Neural crest cell (in vitro differentiated cells): ENCODE results near the gene HDAC6. TPM values are rescaled to one million over a fixed set of nuclear protein-coding genes. Genes with fewer than 3 reads are reported as not detected.

Source experiments
- DNase-seq: peaks from one replicate; pipeline ENCODE4 v3.0.0; 2021; ENCODE audit warnings: low read depth, mixed read lengths, low spot score
- H3K27ac Mint-ChIP-seq: one replicate; pipeline ENCODE4 v1.8.0; 2021; ENCODE audit warnings: mild to moderate bottlenecking, mixed read lengths; ENCODE audit not compliant: unreplicated experiment
- H3K27me3 Mint-ChIP-seq: 2 replicates; pipeline ENCODE4 v1.8.0; 2021; ENCODE audit warnings: low read depth, mild to moderate bottlenecking, mixed read lengths
- H3K36me3 Mint-ChIP-seq: 2 replicates; pipeline ENCODE4 v1.8.0; 2021; ENCODE audit warnings: low read depth, mild to moderate bottlenecking, mixed read lengths
- H3K4me1 Mint-ChIP-seq: 2 replicates; pipeline ENCODE4 v1.8.0; 2021; ENCODE audit warnings: mixed read lengths
- H3K4me3 Mint-ChIP-seq: one replicate; pipeline ENCODE4 v1.8.0; 2021; ENCODE audit warnings: mild to moderate bottlenecking, mixed read lengths
- H3K9me3 Mint-ChIP-seq: 2 replicates; pipeline ENCODE4 v1.8.0; 2021; ENCODE audit warnings: mixed read lengths
- CTCF ChIP-seq: fragments of 200-600 bp; sonication (generic); conservative IDR thresholded peaks from 2 replicates; pipeline ENCODE4 v1.5.0; 2021; ENCODE audit warnings: antibody characterized with exemption, mild to moderate bottlenecking
- long read RNA-seq: library from polyadenylated mRNA; unstranded; transcript quantifications from one replicate; pipeline ENCODE4 v2.0.0, GENCODE V29; 2020
- total RNA-seq: library from RNA; stranded (reverse); gene quantifications from 2 replicates; pipeline ENCODE4 v1.2.1, GENCODE V29; 2021

HDAC6 gene
- total RNA-seq = 177 and 183 TPM in 2 replicates
- long read RNA-seq, full-length matches to known transcripts = 4 of 23 reads
- long read RNA-seq, partial matches to known transcripts = 18 of 23 reads
- long read RNA-seq, other reads (novel, unspliced or antisense) = 1 of 23 reads

- no peaks in the 10 kb centered on the region for H3K27me3 Mint-ChIP-seq
- DNase-seq = peak; percentile 78
- H3K4me3 Mint-ChIP-seq = peak within 1 kb of the TSS; percentile 96
- H3K27ac Mint-ChIP-seq = peak within 1 kb of the TSS; percentile 97
- peaks cover 4% of the 10 kb centered on the region for H3K9me3 Mint-ChIP-seq
- H3K36me3 Mint-ChIP-seq = peaks cover 12% of the 10 kb centered on the region
- H3K4me1 Mint-ChIP-seq = peaks cover 21% of the 10 kb centered on the region
- TF ChIP-seq CTCF = no peak
Measured at GRCh38 chrX:48801280-48802088, at the start of gene HDAC6. TSS of gene HDAC6 (plus strand) at chrX:48802067. CDS start at chrX:48802693, 626 bp downstream.

GRCh38 chrX:48752498-48752897, 49.4 kb upstream of the HDAC6 start:
- H3K27ac Mint-ChIP-seq = no peak overlapping the region
- H3K4me3 Mint-ChIP-seq = no peak overlapping the region
- peaks cover 2% of the 10 kb centered on the region for H3K9me3 Mint-ChIP-seq
- no peaks in the 10 kb centered on the region for H3K4me1 Mint-ChIP-seq
- no peak for TF ChIP-seq CTCF
- DNase-seq = no peak
- no peaks in the 10 kb centered on the region for H3K27me3 Mint-ChIP-seq
- peaks cover 2% of the 10 kb centered on the region for H3K36me3 Mint-ChIP-seq

- Mint-ChIP-seq H3K27ac (no peak overlapping the region), H3K27me3 (no peaks in the 10 kb centered on the region), H3K4me1 (no peaks in the 10 kb centered on the region), H3K36me3 (peaks cover 2% of the 10 kb centered on the region), H3K4me3 (no peak overlapping the region), H3K9me3 (peaks cover 2% of the 10 kb centered on the region)
- TF ChIP-seq CTCF = no peak
- no peak for DNase-seq
Measured at GRCh38 chrX:48753708-48754228, 48.1 kb upstream of the HDAC6 start.

- H3K36me3 Mint-ChIP-seq = peaks cover 2% of the 10 kb centered on the region
Measured at GRCh38 chrX:48754238-48754637, 47.6 kb upstream of the HDAC6 start.

More at GRCh38 chrX:48754238-48754637, 47.6 kb upstream of the HDAC6 start:
- Mint-ChIP-seq H3K27me3 (no peaks in the 10 kb centered on the region), H3K4me3 (no peak overlapping the region), H3K27ac (no peak overlapping the region), H3K4me1 (no peaks in the 10 kb centered on the region), H3K9me3 (peaks cover 2% of the 10 kb centered on the region)
- no peak for DNase-seq
- no peak for TF ChIP-seq CTCF
